ENCODE measurements around the gene FAM227A.
"Not testable (repeated sequence)": the region's sequence is repeated elsewhere in the genome, so short reads cannot be mapped to it uniquely, and the experiment has no call there.

FAM227A gene

GRCh38 chr22:38657045-38657909 is 1.1 kb upstream of the FAM227A start:
- peak; percentile 22 for DNase-seq

GRCh38 chr22:38655519-38656255 is 505 bp downstream of the FAM227A start:
- no peak for DNase-seq

- DNase-seq, result no peak
Observed at GRCh38 chr22:38653741-38654140, 2.5 kb downstream of the FAM227A start.

- DNase-seq, result no peak
Observed at GRCh38 chr22:38652859-38653258, 3.3 kb downstream of the FAM227A start.

DNA sequence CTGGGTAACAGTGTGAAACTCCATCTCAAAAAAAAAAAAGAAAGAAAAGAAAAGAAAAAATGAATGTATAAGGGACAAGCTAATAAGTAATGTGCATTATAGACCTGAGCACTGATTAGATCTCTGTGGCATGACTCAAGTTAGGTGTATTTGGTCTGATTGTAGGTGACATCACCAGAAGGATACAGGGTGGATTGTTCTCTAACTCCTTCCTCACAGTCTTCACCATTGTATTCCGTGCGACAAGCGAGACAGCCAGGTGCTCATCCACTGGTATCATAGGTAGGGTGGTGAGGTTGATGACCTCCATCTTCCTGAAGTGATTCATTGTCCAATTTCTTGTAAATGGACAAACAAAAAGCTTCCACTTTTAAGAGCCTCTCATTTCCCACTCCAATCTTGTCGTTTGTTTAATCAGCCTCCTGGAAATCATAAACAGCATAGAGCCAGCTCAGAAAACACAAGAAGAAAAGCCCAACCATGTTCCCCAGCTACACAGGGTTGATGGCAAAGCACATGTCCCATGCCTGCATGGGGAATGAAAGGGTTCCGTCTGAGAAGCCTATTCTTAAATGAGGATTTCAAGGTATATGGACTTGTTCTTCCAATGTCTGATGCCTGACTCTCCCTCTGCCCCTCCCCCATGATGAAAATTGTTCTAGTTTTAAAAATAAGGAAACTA is 6.2 kb downstream of the FAM227A start:
- DNase-seq, result no peak

DNA sequence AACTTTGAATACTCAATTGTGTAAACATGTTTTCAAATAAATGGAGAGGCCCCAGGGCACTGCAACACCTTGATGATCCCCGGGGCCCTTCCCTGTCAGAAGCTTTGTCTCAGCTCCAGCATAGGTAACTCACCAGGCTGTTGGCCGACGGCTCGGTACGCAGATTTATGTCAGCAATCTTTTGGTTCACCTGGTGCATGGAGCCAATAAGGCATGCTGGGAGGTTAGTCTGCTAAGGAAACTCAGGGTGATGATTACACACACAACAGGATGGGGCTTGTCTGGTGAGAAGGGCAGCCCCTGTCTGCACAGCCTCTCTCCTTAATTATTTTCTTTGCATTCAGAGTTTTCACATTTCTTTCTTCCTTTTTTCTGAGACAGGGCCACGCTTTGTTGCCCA is 10.8 kb downstream of the FAM227A start:
- no peak for DNase-seq

DNA sequence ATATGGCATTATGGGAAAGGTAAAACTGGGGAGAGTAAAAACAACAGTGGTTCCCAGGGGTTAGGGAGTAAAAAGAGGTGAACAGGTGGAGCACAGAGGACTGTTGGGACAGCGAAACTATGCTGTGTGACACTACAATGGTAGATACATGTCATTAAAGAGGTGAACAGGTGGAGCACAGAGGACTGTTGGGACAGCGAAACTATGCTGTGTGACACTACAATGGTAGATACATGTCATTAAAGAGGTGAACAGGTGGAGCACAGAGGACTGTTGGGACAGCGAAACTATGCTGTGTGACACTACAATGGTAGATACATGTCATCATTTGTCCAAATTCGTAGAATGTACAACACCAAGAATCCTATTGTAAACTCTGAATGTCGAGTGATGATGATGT is 11.9 kb downstream of the FAM227A start:
- DNase-seq, result not testable (repeated sequence)

DNA sequence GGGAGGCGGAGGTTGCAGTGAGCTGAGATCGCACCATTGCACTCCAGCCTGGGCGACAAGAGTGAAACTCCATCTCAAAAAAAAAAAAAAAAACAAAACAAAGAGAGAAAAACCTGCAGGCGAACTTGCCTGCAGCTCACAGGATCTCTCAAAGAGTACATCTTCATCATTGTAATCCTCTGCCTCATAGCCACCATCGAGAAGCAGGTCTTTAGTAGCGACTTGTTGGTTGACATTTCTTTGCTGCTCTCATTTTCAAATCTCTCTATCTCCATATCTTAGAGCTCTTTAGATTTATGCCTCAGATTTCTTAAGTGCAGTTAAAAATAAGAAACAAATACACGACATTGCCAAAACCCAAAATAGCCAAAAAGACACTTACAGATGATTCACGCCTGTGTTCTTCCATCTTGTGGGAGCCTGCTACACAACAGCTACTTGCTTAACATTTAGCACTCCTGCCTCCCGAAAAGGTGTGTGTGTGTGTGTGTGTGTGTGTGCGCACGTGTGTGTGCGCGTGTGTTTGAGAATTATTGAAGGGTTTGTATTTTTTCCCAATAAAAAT is 14.6 kb downstream of the FAM227A start:
- no peak for DNase-seq

DNA sequence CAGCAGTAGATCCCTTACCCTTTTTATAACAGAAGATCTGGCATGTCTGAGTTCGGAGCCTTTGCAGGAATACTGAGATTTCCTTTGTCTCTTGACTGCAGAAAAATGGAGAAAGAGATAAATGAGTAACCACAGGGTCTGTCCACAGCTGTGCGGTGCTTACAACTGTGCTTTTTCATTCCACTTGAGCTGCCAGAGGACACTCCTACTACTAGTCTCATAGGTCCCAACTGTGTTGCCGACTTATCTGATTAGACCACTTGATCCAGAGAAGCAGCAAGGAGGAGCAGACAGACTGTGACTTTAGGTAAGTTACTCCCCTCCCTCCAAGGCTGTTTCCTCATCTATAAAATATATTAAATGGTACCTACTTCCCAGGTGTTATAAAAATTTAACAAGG is 17.5 kb downstream of the FAM227A start:
- DNase-seq, result no peak

DNA sequence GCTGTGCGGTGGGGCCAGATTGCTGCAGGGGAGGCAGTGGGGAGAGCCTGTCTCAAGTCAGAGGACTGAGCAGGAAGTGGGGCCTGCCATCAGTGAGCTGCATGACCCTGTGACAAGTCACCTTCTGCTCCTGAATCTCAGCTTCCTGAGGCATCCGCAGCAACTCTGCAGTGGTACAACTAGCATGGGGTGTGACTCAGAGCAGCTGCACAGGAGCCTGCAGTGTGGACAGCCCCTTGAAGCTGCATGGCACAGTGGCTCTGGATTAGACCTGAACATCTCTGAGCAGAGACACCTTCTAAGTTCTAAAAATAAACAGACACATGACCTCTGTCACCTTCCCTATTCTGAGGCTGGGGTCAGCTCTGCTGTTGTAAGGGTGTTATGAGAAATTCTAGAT is 18.0 kb downstream of the FAM227A start:
- DNase-seq, result no peak

DNA sequence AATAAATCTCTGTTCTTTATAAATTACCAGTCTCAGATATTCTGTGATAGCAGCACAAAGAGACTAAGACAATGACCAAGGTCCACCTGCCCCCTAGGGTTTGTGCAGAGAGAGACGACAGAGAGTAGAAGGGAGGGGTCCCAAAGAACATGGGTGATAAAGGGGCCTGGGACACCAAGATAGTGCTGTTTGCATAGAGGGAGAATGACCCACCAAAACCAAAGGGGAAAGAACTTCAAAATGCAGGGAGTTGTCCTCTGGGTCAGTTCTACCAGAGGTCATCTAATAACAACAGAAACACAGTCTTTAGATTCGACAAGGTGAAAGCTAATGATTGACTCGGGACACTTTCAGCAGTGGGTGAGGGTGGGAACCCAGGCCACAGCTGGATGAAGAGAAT is 23.7 kb downstream of the FAM227A start:
- no peak for DNase-seq

DNA sequence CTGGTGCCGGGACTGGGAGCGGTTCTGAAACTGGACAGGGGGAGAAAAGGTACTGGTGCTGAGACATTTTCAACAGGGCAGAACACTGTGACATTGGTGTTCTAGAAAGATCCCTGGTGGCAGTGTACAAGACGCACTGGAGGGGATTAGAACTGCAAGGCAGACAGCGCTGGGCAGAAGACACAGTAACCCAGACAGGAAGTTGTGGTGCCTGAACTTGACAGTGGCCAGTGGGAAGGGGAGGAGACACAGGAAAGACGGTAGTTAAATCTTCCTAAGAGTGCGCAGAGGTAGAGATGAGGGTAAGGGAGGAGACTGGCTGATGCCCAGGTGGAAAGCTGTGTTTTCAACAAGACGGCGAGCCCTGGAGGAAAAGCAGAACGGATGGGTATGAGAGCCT is 24.5 kb downstream of the FAM227A start:
- no peak for DNase-seq

GRCh38 chr22:38629108-38629507 is 27.1 kb downstream of the FAM227A start:
- DNase-seq, result no peak

DNA sequence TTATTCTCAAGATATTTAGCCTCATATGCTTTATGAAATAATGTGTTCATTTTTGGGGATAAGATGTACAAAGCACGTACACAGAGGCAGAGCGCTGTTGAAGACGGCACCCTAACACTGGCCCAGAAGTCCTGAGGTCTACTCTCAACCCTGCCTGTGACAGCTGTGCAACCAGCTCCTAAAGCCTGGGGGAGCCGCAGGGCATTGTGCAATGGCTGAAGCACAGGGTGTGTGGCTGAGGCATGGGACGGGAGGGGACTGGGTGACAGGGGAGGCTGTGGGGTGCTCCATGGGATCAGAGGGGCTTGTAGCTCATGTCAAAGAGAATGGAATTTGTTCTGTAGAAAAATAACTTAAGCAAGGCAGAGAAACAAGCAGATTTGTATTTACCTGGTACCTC is 27.7 kb downstream of the FAM227A start:
- DNase-seq, result no peak

- no peak for DNase-seq
Observed at GRCh38 chr22:38623351-38623750, 32.8 kb downstream of the FAM227A start.

DNA sequence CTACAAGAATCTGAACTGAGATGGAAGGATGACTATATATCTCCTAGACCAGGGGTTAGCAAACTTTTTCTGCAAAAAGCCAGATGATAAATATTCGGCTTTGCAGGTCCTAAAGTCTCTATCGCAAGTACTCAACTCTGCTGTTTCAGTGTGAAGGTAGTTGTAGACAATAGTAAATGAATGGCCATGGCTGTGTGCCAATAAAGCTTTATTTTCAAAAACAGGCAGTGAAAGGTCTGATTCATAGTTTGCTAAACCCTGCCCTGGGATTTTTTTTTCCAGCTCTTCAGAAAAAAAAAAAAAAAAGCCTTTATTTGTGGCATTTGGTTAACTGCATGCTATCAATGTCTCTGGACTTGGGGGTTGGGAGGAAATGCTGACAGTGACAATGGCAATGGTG is 37.5 kb downstream of the FAM227A start:
- DNase-seq, result no peak

GRCh38 chr22:38618258-38618657 is 37.9 kb downstream of the FAM227A start:
- DNase-seq, result no peak

DNA sequence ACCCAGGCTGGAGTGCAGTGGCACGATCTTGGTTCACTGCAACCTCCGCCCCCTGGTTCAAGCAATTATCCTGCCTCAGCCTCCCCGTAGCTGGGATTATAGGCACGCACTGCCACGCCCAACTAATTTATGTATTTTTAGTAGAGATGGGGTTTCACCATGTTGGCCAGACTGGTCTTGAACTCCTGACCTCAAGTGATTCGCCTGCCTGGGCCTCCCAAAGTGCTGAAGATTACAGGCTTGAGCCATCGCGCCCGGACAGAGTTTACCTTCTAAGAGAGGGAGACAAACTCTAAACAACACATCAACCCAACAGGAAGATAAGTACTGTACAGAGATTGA is 41.2 kb downstream of the FAM227A start:
- not testable (repeated sequence) for DNase-seq

DNA sequence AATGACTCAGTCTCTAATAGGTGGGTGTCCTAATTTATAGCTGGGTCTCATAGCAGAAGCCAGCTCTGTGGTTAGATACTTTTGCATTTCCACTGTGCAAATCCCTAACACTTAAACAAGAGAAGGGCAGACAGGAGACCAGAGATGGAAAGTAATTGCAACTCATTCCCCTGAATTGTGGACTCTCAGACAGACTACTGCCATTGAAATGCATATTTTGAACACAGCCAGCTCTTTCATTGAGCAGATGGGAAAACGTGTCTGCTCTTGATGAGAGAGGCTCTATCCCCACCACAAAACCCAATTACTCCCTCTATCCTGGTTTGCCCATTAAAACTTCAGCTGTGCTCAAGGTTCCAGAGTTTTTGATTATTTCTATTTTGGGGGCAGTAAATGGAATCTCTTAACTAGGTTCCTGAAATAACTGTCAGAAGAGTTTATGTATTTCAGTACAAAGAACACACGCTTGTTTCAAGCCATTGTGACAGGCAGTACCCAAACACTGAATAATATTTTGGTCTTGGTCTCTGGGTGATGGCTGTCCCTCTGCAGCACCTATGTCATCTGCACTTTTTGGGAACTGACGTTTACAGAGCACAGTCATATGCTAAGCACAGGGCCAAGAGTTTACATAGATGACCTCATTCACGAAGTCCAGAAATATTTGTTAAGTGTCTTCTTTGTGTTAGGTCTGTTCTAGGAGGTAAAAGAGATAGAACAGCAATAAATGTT is 41.7 kb downstream of the FAM227A start:
- DNase-seq, result no peak

DNA sequence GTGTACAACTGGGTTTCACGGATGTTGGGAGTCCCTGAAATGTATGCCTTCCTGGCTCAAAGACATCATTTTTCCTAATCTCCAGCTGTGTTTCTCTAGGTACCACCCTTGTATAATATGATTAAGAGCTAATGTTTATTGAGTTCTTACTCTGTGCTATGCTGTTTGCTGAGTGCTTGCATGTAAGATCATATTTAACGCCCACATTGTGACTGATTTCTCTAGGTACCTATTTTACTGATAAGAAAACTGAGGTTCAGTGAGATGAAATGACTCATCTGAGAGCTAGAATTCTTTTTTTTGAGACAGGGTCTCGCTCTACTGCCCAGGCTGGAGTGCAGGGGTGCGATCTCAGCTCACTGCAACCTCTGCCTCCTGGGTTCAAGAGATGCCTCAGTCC is 42.6 kb downstream of the FAM227A start:
- no peak for DNase-seq

DNA sequence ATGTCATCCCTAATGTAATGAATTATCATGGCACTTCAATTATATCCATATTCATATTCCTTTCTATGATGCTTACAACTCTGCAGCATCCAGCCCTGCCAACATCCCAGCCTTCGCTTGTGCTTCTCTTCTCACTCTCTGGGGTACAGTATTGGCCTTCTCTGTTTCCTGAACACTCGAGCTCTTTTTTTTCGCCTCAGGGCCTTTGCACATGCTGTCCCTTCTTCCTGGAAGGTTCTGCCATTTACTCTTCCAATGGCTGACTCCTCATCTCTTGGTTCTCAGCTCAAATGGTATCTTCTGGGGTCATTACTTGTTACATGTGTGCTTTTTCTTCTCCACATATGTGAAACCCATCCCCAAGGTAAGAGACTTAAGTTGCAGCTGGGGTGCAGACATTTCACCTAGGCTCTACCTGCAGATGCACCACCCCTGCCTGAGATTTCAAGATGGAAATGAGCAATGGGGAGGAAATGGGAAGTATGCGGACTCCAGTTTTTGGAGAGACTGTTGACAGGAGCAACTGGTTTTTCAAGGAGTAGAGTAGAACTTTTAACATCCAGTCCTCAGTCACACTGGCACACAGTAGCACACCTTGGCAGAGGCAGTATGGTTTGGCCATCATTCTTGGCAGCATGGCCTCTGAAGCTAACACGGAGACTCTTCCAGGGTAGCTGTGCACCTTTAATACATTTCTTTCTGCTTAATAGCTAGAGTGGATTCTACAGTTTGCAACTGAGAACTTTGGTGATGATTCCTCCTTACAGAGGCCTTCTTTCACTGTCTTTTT is 43.8 kb downstream of the FAM227A start:
- DNase-seq, result no peak

GRCh38 chr22:38611559-38611958 is 44.6 kb downstream of the FAM227A start:
- DNase-seq, result no peak
